HepG2 (cell line): ENCODE results near the gene STX5. TPM values are rescaled to one million over a fixed set of nuclear protein-coding genes. Genes with fewer than 3 reads are reported as not detected.

ENCODE experiments used
- ARNT2 ChIP-seq: sonication (generic); formaldehyde crosslinking; IDR thresholded peaks from 2 replicates; pipeline ENCODE4 v1.8.0; 2022; ENCODE audit warnings: mild to moderate bottlenecking, low read depth, missing genetic modification reagents, moderate library complexity
- BHLHE40 ChIP-seq: IDR thresholded peaks from 2 replicates; pipeline ENCODE4 v1.6.1; 2011; ENCODE audit warnings: low read length, improper control_type of control experiment
- GATA4 ChIP-seq: sonication (generic); IDR thresholded peaks from 2 replicates; pipeline ENCODE4 v1.6.1; 2016; ENCODE audit warnings: antibody characterized with exemption, low read depth, borderline replicate concordance
- KAT8 ChIP-seq: IDR thresholded peaks from 2 replicates; pipeline ENCODE4 v1.6.1; 2016; ENCODE audit warnings: missing genetic modification reagents, missing compliant biosample characterization
- MED8 ChIP-seq: sonication (generic); formaldehyde crosslinking; IDR thresholded peaks from 2 replicates; pipeline ENCODE4 v1.8.1; 2023; ENCODE audit warnings: mild to moderate bottlenecking, missing genetic modification reagents; ENCODE audit not compliant: insufficient replicate concordance
- MTA3 ChIP-seq: sonication (generic); formaldehyde crosslinking; IDR thresholded peaks from 2 replicates; pipeline ENCODE4 v1.4.0; 2020; ENCODE audit warnings: missing genetic modification reagents
- MTF1 ChIP-seq: sonication (generic); formaldehyde crosslinking; IDR thresholded peaks from 2 replicates; pipeline ENCODE4 v1.5.0; 2020; ENCODE audit warnings: missing genetic modification reagents
- NONO ChIP-seq, 2 experiments: fragments of 450-650 bp in 1 of 2; sonication (generic) in 1 of 2; formaldehyde crosslinking in 1 of 2; IDR thresholded peaks in 1 of 2; conservative IDR thresholded peaks in 1 of 2; 2 replicates each; pipeline versions ENCODE4 v1.6.1 to v1.8.0; 2017 to 2022; ENCODE audit warnings: mild to moderate bottlenecking in 1 of 2, missing genetic modification reagents in 1 of 2, moderate library complexity in 1 of 2
- POGZ ChIP-seq: sonication (generic); formaldehyde crosslinking; IDR thresholded peaks from 2 replicates; pipeline ENCODE4 v1.4.0; 2020; ENCODE audit warnings: mild to moderate bottlenecking, missing genetic modification reagents
- PPARG ChIP-seq: conservative IDR thresholded peaks from 2 replicates; pipeline ENCODE4 v1.6.1; 2016; ENCODE audit warnings: missing biosample characterization, missing genetic modification reagents
- SNRNP70 ChIP-seq: fragments of 200-400 bp; formaldehyde crosslinking; IDR thresholded peaks from 2 replicates; pipeline ENCODE4 v1.6.1; 2017; ENCODE audit warnings: mild to moderate bottlenecking, low read depth, low read length, moderate library complexity
- XBP1 ChIP-seq: sonication (generic); formaldehyde crosslinking; IDR thresholded peaks from 2 replicates; pipeline ENCODE4 v1.5.0; 2020; ENCODE audit warnings: missing genetic modification reagents
- ZFAT ChIP-seq: sonication (generic); formaldehyde crosslinking; conservative IDR thresholded peaks from 2 replicates; pipeline ENCODE4 v1.8.1; 2023; ENCODE audit warnings: missing genetic modification reagents, inconsistent platforms
- ZNF589 ChIP-seq: sonication (generic); formaldehyde crosslinking; conservative IDR thresholded peaks from 2 replicates; pipeline ENCODE4 v1.8.0; 2022; ENCODE audit warnings: mild to moderate bottlenecking, moderate library complexity, missing genetic modification reagents
- ZNF841 ChIP-seq: sonication (generic); formaldehyde crosslinking; IDR thresholded peaks from 2 replicates; pipeline ENCODE4 v1.8.1; 2023; ENCODE audit warnings: missing genetic modification reagents, borderline replicate concordance
- polyA plus RNA-seq, 8 experiments: library from polyadenylated mRNA; depleted of rRNA in 3 of 8; stranded (reverse) in 7 of 8; unstranded in 1 of 8; fragments of >200 nt; fragmentation: Illumina TruSeq in 4 of 8; extraction: Trizol in 4 of 8; gene quantifications; 2 replicates each; pipeline versions ENCODE4 v1.2.1 to v1.2.3, GENCODE V29; 2011 to 2016; ENCODE audit warnings: low read depth in 4 of 8, missing spikeins in 1 of 8, mixed read lengths in 1 of 8; ENCODE audit not compliant: insufficient read depth in 1 of 8
- total RNA-seq, 5 experiments: library from RNA; depleted of rRNA; stranded (reverse); fragments of >200 nt; fragmentation: Illumina TruSeq; extraction: Trizol; gene quantifications; 2 replicates each; pipeline ENCODE4 v1.2.3, GENCODE V29; 2016; ENCODE audit warnings: low read depth in 1 of 5
- TF ChIP-seq, protein P1 (sequence below): IDR thresholded peaks from 2 replicates; pipeline ENCODE4 v1.6.1; 2016; ENCODE audit warnings: low read depth
- TF ChIP-seq, protein P2 (sequence below): IDR thresholded peaks from 2 replicates; pipeline ENCODE4 v1.6.1; 2018; ENCODE audit warnings: missing genetic modification reagents, mild to moderate bottlenecking, missing compliant biosample characterization
- TF ChIP-seq, protein P3 (sequence below): sonication (generic); formaldehyde crosslinking; IDR thresholded peaks from 2 replicates; pipeline ENCODE4 v1.4.0; 2020; ENCODE audit warnings: missing genetic modification reagents
- TF ChIP-seq, protein P4 (sequence below): sonication (generic); formaldehyde crosslinking; IDR thresholded peaks from 2 replicates; pipeline ENCODE4 v1.8.1; 2023; ENCODE audit warnings: mild to moderate bottlenecking, missing genetic modification reagents

The STX5 gene
- total and polyA plus RNA-seq, 2 of the 13 experiments (the other 11 are each of a cell fraction or from before 2014, with no cell fraction given) = 26.9 to 30.0 TPM

DNA sequence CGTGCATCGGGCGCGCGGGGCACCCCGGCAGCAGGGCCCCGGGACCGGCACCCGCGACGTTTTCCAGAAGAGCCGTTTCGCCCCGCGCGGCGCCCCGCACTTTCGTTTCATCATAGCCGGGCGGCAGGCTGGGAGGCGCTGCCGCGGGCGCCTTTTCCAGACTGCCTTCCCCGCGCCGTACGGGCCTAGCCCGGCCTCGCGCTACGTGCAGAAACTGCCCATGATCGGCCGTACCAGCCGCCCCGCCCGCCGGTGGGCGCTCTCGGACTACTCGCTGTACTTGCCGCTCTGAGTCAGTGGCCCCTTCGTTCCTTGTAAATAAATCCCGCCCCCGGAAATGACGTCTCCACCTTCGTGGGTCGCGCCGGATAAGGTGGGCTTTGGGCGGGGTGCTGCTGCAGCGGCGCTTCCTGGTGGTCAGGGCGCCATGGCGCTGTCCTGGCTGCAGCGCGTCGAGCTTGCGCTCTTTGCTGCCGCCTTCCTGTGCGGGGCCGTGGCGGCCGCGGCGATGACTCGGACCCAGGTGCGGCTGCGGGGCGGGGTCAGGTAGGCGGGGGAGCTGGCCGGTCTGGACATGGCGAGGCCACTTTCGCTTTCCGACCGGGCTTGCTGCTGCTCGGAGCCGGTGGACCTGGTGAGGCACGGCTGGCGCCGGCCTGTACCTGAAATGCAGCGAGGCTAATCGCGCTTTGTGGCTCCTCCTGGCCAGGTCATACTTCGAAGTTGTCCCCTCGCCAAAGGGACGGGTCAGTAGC is 44.7 kb downstream of the STX5 start, which contains the start of gene TMEM179B (continued):
- no peak for TF ChIP-seq MTA3
- TF ChIP-seq, protein P1, sequence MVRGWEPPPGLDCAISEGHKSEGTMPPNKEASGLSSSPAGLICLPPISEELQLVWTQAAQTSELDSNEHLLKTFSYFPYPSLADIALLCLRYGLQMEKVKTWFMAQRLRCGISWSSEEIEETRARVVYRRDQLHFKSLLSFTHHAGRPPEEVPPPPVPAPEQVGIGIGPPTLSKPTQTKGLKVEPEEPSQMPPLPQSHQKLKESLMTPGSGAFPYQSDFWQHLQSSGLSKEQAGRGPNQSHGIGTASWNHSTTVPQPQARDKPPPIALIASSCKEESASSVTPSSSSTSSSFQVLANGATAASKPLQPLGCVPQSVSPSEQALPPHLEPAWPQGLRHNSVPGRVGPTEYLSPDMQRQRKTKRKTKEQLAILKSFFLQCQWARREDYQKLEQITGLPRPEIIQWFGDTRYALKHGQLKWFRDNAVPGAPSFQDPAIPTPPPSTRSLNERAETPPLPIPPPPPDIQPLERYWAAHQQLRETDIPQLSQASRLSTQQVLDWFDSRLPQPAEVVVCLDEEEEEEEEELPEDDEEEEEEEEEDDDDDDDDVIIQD (CRISPR knock-in tag) = no peak; the same call in 1 of the 2 replicates
- TF ChIP-seq NONO (IDR thresholded peaks at IDR 0.05) = no peak
- no peak; the same call in none of the 2 replicates for TF ChIP-seq NONO (CRISPR knock-in tag; conservative IDR thresholded peaks at IDR 0.05)
- peak; percentile 46; the same call in 1 of the 2 replicates for TF ChIP-seq POGZ (CRISPR knock-in tag)
- TF ChIP-seq MTF1 (CRISPR knock-in tag) = no peak; the same call in 1 of the 2 replicates
- TF ChIP-seq, protein P2, sequence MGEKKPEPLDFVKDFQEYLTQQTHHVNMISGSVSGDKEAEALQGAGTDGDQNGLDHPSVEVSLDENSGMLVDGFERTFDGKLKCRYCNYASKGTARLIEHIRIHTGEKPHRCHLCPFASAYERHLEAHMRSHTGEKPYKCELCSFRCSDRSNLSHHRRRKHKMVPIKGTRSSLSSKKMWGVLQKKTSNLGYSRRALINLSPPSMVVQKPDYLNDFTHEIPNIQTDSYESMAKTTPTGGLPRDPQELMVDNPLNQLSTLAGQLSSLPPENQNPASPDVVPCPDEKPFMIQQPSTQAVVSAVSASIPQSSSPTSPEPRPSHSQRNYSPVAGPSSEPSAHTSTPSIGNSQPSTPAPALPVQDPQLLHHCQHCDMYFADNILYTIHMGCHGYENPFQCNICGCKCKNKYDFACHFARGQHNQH (CRISPR knock-in tag) = peak; percentile 81
- TF ChIP-seq SNRNP70 = 0 out of 2 replicates have a peak, but pooled peaks have one; percentile 40
- TF ChIP-seq BHLHE40 = no peak
- TF ChIP-seq KAT8 (CRISPR knock-in tag) = peak; percentile 96
- TF ChIP-seq, protein P3, sequence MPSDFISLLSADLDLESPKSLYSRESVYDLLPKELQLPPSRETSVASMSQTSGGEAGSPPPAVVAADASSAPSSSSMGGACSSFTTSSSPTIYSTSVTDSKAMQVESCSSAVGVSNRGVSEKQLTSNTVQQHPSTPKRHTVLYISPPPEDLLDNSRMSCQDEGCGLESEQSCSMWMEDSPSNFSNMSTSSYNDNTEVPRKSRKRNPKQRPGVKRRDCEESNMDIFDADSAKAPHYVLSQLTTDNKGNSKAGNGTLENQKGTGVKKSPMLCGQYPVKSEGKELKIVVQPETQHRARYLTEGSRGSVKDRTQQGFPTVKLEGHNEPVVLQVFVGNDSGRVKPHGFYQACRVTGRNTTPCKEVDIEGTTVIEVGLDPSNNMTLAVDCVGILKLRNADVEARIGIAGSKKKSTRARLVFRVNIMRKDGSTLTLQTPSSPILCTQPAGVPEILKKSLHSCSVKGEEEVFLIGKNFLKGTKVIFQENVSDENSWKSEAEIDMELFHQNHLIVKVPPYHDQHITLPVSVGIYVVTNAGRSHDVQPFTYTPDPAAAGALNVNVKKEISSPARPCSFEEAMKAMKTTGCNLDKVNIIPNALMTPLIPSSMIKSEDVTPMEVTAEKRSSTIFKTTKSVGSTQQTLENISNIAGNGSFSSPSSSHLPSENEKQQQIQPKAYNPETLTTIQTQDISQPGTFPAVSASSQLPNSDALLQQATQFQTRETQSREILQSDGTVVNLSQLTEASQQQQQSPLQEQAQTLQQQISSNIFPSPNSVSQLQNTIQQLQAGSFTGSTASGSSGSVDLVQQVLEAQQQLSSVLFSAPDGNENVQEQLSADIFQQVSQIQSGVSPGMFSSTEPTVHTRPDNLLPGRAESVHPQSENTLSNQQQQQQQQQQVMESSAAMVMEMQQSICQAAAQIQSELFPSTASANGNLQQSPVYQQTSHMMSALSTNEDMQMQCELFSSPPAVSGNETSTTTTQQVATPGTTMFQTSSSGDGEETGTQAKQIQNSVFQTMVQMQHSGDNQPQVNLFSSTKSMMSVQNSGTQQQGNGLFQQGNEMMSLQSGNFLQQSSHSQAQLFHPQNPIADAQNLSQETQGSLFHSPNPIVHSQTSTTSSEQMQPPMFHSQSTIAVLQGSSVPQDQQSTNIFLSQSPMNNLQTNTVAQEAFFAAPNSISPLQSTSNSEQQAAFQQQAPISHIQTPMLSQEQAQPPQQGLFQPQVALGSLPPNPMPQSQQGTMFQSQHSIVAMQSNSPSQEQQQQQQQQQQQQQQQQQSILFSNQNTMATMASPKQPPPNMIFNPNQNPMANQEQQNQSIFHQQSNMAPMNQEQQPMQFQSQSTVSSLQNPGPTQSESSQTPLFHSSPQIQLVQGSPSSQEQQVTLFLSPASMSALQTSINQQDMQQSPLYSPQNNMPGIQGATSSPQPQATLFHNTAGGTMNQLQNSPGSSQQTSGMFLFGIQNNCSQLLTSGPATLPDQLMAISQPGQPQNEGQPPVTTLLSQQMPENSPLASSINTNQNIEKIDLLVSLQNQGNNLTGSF (CRISPR knock-in tag) = peak; percentile 30; the same call in 1 of the 2 replicates
- TF ChIP-seq GATA4 = peak; percentile 66; the same call in 1 of the 2 replicates
- TF ChIP-seq ZNF589 (CRISPR knock-in tag) = no peak
- TF ChIP-seq, protein P4, sequence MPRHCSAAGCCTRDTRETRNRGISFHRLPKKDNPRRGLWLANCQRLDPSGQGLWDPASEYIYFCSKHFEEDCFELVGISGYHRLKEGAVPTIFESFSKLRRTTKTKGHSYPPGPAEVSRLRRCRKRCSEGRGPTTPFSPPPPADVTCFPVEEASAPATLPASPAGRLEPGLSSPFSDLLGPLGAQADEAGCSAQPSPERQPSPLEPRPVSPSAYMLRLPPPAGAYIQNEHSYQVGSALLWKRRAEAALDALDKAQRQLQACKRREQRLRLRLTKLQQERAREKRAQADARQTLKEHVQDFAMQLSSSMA = peak; percentile 47; the same call in 1 of the 2 replicates
- peak; percentile 81; the same call in 1 of the 2 replicates for TF ChIP-seq ARNT2 (CRISPR knock-in tag)
- TF ChIP-seq ZFAT (CRISPR knock-in tag) = no peak
- TF ChIP-seq XBP1 (CRISPR knock-in tag) = peak; percentile 18; the same call in 1 of the 2 replicates
- TF ChIP-seq MED8 = peak; percentile 19
- peak; percentile 21; the same call in 1 of the 2 replicates for TF ChIP-seq PPARG (CRISPR knock-in tag)
- no peak for TF ChIP-seq ZNF841
